Endodermal cell (in vitro differentiated cells): ENCODE results near the gene SUGCT. TPM values are rescaled to one million over a fixed set of nuclear protein-coding genes. Genes with fewer than 3 reads are reported as not detected.

ENCODE experiments used
- DNase-seq: peaks from one replicate; pipeline ENCODE4 v3.0.0-alpha.2; 2017
- H3K27ac ChIP-seq: 2 replicates; pipeline ENCODE4 v1.5.1; 2013; ENCODE audit warnings: mild to moderate bottlenecking, low read depth, low read length, moderate library complexity
- H3K27me3 ChIP-seq: 2 replicates; pipeline ENCODE4 v1.6.1; 2013; ENCODE audit warnings: mild to moderate bottlenecking, low read length, moderate library complexity; ENCODE audit not compliant: insufficient read depth, control insufficient read depth, poor library complexity, severe bottlenecking
- H3K36me3 ChIP-seq: 2 replicates; pipeline ENCODE4 v1.7.0; 2013; ENCODE audit warnings: mild to moderate bottlenecking, low read length, moderate library complexity; ENCODE audit not compliant: control insufficient read depth, insufficient read depth
- H3K4me1 ChIP-seq: one replicate; pipeline ENCODE4 v1.7.0; 2013; ENCODE audit warnings: low read length; ENCODE audit not compliant: control insufficient read depth, insufficient read depth
- H3K4me3 ChIP-seq: 2 replicates; pipeline ENCODE4 v1.5.1; 2013; ENCODE audit warnings: mild to moderate bottlenecking, low read length, moderate library complexity
- H3K9ac ChIP-seq: 2 replicates; pipeline ENCODE4 v1.6.1; 2013; ENCODE audit warnings: mild to moderate bottlenecking, low read length, moderate library complexity; ENCODE audit not compliant: poor library complexity, severe bottlenecking; ENCODE audit errors: extremely low read depth
- H3K9me3 ChIP-seq: 2 replicates; pipeline ENCODE4 v1.6.1; 2013; ENCODE audit warnings: mild to moderate bottlenecking, low read length, moderate library complexity; ENCODE audit not compliant: control insufficient read depth
- H3K27ac Mint-ChIP-seq: 2 replicates; pipeline ENCODE4 v1.8.0; 2020; ENCODE audit warnings: mixed read lengths
- H3K27me3 Mint-ChIP-seq: 2 replicates; pipeline ENCODE4 v1.8.0; 2021; ENCODE audit warnings: mild to moderate bottlenecking, mixed read lengths; ENCODE audit not compliant: insufficient read depth
- H3K36me3 Mint-ChIP-seq: 2 replicates; pipeline ENCODE4 v1.8.0; 2020; ENCODE audit warnings: low read depth, mixed read lengths
- H3K4me1 Mint-ChIP-seq: 2 replicates; pipeline ENCODE4 v1.8.0; 2020; ENCODE audit warnings: mixed read lengths
- H3K4me3 Mint-ChIP-seq: 2 replicates; pipeline ENCODE4 v1.8.0; 2020; ENCODE audit warnings: mild to moderate bottlenecking, moderate library complexity, mixed read lengths
- H3K9me3 Mint-ChIP-seq: 2 replicates; pipeline ENCODE4 v1.8.0; 2020; ENCODE audit warnings: mild to moderate bottlenecking, mixed read lengths
- WGBS, 2 experiments: methylation state at CpG; one replicate each; pipeline versions ENCODE4 v1.1.5 to v1.1.7; 2013; ENCODE audit warnings: missing lambda C conversion rate in 2 of 2, mixed read lengths in 1 of 2; ENCODE audit not compliant: insufficient coverage in 1 of 2, insufficient read length in 1 of 2; 5-methylcytosine and 5-hydroxymethylcytosine counted together
- total RNA-seq, 2 donors: library from RNA; stranded (reverse); fragmentation: NEBNext Ultra II Directional in 1 of 2; extraction: Animal tissue kit (Norgen Biotek cat#: 25700) in 1 of 2; gene quantifications; 2 replicates in 1 of 2; 3 replicates in 1 of 2; pipeline ENCODE4 v1.2.1, GENCODE V29; 2021
- TF ChIP-seq, protein P1 (sequence below): fragments of 200-600 bp; sonication (generic); conservative IDR thresholded peaks from 2 replicates; pipeline ENCODE4 v1.5.0; 2021; ENCODE audit warnings: antibody characterized with exemption, mild to moderate bottlenecking

Gene SUGCT
- total RNA-seq, 2 donors from 2014 or later = 3.6 to 3.9 TPM

DNA sequence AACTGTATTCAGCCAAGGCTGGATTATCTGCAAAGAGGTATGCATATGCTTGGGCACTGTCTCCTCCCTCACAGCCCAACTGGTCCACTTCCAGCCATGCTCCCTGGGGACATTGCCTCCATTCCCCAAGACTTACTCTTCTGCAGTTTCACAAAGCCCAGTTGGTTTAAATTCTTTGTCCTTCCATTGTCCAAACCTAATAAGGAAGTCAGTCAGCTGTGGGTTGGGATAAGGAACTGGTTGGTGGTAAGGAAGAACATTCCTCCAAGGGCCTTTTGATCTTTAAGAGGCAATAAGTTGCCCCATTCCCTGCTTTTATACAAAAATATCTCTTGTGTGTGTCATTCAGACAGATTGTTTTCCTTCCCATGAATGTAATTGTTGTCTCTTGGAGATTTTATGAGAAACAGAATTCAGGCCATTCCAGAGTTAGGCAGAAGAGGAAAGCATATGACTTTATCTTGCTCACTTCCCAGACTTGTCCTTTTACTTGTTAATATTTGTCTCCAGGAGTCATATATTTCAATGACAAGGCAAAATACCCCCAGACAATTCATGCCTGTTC lies 673.7 kb downstream of the SUGCT start:
- Histone ChIP-seq H3K9ac (no peak overlapping the region), H3K36me3 (no peaks in the 10 kb centered on the region), H3K27me3 (no peaks in the 10 kb centered on the region), H3K4me1 (no peaks in the 10 kb centered on the region), H3K4me3 (no peak overlapping the region), H3K9me3 (peaks cover 11% of the 10 kb centered on the region), H3K27ac (no peak overlapping the region)
- no peak overlapping the region for H3K27ac Mint-ChIP-seq
- peaks cover 5% of the 10 kb centered on the region for H3K36me3 Mint-ChIP-seq
- no peaks in the 10 kb centered on the region for H3K27me3 Mint-ChIP-seq
- H3K4me1 Mint-ChIP-seq = no peaks in the 10 kb centered on the region
- H3K9me3 Mint-ChIP-seq = peaks cover 21% of the 10 kb centered on the region
- no peak for DNase-seq
- TF ChIP-seq, protein P1, sequence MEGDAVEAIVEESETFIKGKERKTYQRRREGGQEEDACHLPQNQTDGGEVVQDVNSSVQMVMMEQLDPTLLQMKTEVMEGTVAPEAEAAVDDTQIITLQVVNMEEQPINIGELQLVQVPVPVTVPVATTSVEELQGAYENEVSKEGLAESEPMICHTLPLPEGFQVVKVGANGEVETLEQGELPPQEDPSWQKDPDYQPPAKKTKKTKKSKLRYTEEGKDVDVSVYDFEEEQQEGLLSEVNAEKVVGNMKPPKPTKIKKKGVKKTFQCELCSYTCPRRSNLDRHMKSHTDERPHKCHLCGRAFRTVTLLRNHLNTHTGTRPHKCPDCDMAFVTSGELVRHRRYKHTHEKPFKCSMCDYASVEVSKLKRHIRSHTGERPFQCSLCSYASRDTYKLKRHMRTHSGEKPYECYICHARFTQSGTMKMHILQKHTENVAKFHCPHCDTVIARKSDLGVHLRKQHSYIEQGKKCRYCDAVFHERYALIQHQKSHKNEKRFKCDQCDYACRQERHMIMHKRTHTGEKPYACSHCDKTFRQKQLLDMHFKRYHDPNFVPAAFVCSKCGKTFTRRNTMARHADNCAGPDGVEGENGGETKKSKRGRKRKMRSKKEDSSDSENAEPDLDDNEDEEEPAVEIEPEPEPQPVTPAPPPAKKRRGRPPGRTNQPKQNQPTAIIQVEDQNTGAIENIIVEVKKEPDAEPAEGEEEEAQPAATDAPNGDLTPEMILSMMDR = no peak
- no peak overlapping the region for H3K4me3 Mint-ChIP-seq

DNA sequence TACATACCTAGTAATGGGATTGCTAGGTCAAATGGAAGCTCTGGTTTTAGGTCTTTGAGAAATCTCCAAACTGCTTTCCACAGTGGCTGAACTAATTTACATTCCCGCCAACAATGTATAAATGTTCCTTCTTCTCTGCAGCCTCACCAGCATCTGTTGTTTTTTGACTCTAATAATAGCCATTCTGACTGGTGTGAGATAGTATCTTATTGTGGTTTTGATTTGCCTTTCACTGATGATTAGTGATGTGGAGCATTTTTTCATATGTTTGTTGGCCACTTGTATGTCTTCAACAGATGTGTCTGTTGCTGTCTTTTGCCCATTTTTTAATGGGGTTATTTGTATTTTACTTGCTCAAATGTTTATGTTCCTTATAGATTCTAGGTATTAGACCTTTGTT lies 675.5 kb downstream of the SUGCT start:
- no peaks in the 10 kb centered on the region for H3K27me3 ChIP-seq
- TF ChIP-seq, protein P1 = no peak
- H3K27ac Mint-ChIP-seq = no peak overlapping the region

DNA sequence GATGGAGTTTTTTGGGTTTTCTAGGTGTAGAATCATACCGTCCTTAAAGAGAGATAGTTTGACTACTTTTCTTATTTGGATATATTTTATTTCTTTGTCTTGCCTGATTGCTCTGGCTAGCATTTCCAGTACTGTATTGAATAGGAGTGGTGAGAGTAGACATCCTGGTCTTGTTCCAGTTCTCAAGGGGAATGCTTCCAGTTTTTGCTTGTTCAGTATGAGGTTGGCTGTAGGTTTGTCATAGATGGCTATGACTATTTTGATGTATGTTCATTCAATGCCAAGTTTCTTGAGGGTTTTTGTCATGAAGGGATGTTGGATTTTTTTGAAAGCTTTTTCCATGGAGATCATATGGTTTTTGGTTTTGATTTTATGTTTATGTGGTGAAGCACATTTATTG lies 676.9 kb downstream of the SUGCT start:
- Mint-ChIP-seq H3K9me3 (peaks cover 21% of the 10 kb centered on the region), H3K36me3 (peaks cover 5% of the 10 kb centered on the region), H3K4me3 (no peak overlapping the region), H3K4me1 (no peaks in the 10 kb centered on the region), H3K27me3 (no peaks in the 10 kb centered on the region), H3K27ac (no peak overlapping the region)
- Histone ChIP-seq H3K9me3 (peaks cover 11% of the 10 kb centered on the region), H3K27me3 (no peaks in the 10 kb centered on the region), H3K27ac (no peak overlapping the region), H3K9ac (no peak overlapping the region), H3K4me3 (no peak overlapping the region), H3K36me3 (no peaks in the 10 kb centered on the region), H3K4me1 (no peaks in the 10 kb centered on the region)
- 88 to 100% methylated on average over 1 of the region's 1 CpG for WGBS, 2 experiments
- no peak for DNase-seq
- TF ChIP-seq, protein P1 = no peak

More for the DNA sequence above, 675.5 kb downstream of the SUGCT start:
- no peaks in the 10 kb centered on the region for H3K36me3 ChIP-seq
- Mint-ChIP-seq H3K36me3 (peaks cover 5% of the 10 kb centered on the region), H3K4me3 (no peak overlapping the region), H3K9me3 (peaks cover 21% of the 10 kb centered on the region), H3K27me3 (no peaks in the 10 kb centered on the region), H3K4me1 (no peaks in the 10 kb centered on the region)
- H3K27ac ChIP-seq = no peak overlapping the region
- no peak overlapping the region for H3K9ac ChIP-seq
- DNase-seq = no peak
- peaks cover 11% of the 10 kb centered on the region for H3K9me3 ChIP-seq
- WGBS, 2 experiments = 100% methylated on average over 1 of the region's 1 CpG
- H3K4me1 ChIP-seq = no peaks in the 10 kb centered on the region
- H3K4me3 ChIP-seq = no peak overlapping the region
